GM19099 (cell line): ENCODE results near the gene CD4.
A peak's percentile ranks its signal among the peaks of the same experiment; 100 is the strongest.

Experiments used
- POLR2A ChIP-seq: IDR thresholded peaks from 3 replicates; pipeline ENCODE4 v1.6.1; 2011; ENCODE audit warnings: low read depth; ENCODE audit not compliant: insufficient read length; ENCODE audit errors: extremely low read depth

Gene CD4

DNA sequence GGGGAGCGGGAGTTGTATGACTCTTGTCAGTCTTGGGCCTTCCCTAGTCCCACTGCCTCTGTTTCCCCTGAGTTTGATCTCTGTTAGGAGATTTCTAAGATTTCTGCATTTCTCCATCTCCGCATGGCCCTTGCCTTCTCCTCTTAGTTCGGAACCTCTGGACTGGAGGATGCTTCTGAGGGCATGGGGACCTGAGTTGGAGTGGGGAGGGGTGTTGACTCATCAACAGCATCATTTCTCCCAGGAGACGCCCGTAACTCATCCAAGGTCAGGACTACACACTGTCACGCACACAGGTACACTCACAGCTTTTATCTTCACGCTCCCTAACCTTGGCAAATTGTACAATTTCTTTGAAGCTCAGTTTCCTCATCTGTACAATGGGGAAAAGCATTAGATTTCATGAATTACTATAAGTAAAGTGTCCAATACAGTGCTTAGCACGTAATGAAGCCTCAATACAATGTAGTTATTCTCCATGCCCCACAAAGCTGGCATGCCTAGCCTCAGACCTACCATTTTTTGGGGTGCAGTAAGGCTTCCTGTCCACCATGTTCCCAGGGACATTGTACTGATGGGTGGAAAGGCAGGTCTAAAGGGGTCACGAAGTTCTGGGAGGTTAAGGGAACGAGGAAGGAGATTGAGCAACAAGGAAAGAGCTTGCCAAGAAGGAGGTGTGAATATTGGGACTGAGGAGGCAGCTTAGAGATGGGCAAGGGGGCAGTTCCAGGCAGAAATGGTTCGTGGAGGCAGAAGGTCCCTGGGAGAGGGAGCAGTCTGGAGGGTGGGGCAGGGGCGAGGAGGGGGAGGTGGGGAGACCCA lies 17.6 kb upstream of the CD4 start:
- TF ChIP-seq POLR2A = no peak

DNA sequence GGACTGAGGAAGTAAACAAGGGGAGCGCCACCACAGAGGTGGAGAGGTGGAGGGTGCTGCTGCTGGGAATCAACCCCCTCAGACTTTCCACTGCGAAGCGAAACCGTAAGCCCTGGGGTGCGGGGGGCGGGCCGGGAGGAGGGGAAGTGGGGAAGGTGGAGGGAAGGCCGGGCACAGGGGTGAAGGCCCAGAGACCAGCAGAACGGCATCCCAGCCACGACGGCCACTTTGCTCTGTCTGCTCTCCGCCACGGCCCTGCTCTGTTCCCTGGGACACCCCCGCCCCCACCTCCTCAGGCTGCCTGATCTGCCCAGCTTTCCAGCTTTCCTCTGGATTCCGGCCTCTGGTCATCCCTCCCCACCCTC lies 17.0 kb upstream of the CD4 start, which contains the start of gene LAG3:
Gene LAG3, plus strand, starts transcription at position 190 of the 365 bp plus-strand sequence. CDS start 333 bp downstream, outside the sequence.
- TF ChIP-seq POLR2A = peak; percentile 42

DNA sequence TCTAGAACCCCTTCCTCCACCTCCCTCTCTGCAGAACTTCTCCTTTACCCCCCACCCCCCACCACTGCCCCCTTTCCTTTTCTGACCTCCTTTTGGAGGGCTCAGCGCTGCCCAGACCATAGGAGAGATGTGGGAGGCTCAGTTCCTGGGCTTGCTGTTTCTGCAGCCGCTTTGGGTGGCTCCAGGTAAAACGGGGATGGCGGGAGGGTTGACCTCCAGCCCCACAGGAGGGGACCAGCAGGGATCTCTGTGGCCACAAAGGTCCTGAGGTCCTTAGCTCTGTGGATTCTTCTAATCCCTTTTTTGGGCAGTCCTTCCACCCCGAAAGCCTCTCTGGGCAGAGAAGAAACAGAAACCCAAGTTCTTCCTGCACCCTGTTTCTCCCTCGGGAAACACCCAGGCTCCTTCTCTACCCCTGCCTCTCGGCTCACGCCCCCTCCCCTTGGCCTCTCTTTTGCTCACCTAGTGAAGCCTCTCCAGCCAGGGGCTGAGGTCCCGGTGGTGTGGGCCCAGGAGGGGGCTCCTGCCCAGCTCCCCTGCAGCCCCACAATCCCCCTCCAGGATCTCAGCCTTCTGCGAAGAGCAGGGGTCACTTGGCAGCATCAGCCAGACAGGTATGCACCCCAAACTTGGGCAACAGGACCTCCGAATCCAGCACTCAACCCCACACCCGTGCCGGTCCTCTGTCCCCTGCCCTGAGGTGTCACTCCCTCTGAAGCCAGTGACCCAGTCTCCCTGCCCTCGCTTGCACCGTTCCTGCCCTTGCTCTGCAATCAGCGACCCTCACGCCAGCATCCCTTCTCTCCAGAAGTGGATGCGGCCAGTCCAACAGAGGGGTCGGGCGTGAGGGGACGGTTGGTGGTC lies 16.4 kb upstream of the CD4 start:
- no peak for TF ChIP-seq POLR2A

DNA sequence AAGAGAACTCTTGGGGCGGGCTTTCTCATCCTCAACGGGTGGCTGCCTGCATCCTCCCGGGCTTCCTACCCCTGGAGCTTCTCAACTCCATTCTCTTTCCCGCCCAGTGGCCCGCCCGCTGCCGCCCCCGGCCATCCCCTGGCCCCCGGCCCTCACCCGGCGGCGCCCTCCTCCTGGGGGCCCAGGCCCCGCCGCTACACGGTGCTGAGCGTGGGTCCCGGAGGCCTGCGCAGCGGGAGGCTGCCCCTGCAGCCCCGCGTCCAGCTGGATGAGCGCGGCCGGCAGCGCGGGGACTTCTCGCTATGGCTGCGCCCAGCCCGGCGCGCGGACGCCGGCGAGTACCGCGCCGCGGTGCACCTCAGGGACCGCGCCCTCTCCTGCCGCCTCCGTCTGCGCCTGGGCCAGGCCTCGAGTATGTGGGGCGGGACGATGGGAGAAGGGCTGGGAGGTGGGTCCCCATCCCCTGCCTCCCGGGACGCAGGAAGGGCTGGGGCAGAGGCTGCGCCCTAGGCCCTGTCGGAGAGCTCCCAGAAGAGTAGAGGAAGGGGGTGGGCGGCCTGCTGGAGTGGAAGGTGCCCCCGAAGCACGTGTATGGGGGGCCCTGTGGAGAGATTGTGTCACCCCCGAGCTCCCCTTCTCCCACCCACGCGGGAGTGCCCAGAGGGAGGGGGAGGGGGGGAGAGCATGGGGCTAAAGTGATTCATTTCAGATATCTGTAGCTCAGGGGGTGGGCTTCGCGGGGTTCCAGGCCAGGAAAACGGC lies 15.6 kb upstream of the CD4 start:
- no peak for TF ChIP-seq POLR2A

DNA sequence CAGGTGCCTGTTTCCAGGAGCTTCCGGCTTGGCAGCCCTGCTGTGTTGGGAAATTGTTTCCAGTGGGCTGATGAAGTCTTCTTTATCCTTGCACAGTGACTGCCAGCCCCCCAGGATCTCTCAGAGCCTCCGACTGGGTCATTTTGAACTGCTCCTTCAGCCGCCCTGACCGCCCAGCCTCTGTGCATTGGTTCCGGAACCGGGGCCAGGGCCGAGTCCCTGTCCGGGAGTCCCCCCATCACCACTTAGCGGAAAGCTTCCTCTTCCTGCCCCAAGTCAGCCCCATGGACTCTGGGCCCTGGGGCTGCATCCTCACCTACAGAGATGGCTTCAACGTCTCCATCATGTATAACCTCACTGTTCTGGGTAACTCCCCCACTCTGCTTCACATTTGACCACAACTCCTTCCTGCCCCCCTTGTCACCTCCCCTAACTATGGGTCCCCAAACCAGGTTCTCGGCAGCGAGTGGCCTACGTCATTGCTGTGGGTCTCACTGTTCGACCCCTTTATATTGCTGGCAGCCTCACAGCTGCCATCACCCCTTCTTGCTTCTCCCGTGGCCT lies 14.7 kb upstream of the CD4 start:
- TF ChIP-seq POLR2A = no peak

DNA sequence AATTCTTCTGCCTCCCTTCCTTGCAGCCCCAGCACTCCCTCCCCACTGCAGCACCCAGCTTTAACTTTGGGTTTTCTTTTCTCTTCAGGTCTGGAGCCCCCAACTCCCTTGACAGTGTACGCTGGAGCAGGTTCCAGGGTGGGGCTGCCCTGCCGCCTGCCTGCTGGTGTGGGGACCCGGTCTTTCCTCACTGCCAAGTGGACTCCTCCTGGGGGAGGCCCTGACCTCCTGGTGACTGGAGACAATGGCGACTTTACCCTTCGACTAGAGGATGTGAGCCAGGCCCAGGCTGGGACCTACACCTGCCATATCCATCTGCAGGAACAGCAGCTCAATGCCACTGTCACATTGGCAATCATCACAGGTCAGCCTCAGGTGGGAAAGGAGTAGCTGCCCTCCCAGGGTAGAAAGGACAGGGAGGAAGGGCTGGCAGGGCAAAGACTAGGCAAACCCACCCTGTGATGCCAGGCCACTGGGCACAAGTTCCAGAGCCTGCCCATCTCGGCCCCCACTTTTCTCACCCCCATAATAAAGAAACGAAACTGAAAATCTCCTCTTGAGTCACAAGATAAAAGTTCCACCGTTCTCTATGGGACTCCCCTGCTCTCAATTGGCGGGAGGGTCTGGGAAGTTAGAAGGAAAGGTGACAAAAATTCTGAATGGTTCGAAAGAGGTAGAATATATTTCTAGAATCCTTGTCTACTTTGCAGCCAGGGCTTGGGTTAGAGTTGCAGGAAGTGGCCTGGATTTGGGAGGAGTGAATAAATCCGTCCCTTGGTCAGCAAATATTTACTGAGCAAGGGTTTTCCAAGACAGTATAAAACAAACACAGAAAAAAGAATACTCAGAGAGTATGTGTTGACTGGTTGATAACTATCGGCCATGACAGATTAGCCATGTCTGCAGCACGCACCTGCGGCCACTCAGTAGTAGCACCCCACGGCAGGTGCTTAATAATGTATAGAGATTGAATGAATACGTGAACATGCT lies 13.8 kb upstream of the CD4 start:
- no peak for TF ChIP-seq POLR2A

DNA sequence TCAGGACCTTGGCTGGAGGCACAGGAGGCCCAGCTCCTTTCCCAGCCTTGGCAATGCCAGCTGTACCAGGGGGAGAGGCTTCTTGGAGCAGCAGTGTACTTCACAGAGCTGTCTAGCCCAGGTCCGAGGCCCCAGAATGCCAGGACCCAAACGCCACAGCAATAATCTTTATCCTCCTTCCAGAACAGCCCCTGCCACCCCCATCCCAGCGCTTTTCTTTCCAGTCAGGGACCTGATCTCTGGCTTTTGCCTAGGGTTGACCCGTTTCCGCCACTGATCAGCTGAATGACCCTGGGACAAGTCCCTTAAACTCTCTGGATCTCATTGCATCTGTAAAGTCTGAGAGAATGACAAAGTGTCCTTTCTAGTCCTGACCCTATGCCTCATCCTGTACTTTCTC lies 11.9 kb upstream of the CD4 start:
- no peak for TF ChIP-seq POLR2A

DNA sequence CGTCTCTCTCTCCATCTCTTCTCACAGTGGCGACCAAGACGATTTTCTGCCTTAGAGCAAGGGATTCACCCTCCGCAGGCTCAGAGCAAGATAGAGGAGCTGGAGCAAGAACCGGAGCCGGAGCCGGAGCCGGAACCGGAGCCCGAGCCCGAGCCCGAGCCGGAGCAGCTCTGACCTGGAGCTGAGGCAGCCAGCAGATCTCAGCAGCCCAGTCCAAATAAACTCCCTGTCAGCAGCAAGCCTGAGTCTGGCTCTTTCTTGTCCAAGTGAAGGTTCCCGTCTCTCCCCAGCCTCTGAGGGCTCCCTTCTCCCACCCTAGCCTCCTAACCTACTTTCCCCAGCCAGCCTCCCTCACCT lies 11.1 kb upstream of the CD4 start:
- TF ChIP-seq POLR2A = no peak

DNA sequence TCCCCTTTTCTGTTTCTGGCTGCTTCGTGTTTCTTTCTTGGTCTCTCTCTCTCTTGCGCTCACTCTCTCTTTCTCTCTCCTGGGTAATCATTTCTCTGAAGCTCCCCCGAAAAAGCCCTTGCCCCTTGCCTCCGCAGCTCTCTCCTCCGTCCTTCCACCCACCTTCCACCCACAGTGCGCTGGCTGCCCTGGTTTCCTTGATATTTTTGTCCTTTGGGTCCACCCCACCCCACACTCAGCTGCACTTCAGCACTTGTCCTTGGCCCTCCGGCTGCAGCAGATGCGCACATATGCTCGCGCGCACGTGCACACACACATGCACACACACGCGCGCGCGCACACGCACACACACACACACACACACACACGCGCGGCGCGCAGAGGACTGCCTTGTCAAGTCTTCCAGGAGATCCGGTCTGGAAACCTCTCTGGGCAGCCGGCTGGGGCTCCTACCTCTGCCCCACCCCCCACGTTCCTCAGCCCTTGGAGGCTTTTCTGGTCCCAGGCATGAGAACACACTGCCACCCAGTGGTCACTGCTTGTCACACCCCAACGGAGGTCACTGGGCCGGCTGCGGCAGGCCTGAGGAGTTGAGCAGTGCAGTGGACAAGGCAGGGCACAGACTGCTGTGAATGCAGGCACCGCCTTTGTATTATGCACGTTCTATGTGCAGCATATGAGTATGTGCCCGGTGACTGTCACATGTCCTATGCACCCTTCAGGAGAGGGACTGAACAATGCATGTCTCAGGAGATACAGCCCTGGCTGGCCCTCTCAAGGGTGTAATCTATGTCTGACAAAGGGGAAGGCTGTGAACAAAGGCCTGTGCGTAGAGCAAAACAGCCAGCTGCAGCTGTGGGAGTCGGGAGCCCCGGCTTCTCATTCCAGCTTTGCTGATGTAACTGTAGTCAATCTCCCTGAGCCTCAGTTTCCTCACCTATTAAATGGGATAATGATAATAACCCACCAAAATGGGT lies 10.5 kb upstream of the CD4 start:
- no peak for TF ChIP-seq POLR2A

DNA sequence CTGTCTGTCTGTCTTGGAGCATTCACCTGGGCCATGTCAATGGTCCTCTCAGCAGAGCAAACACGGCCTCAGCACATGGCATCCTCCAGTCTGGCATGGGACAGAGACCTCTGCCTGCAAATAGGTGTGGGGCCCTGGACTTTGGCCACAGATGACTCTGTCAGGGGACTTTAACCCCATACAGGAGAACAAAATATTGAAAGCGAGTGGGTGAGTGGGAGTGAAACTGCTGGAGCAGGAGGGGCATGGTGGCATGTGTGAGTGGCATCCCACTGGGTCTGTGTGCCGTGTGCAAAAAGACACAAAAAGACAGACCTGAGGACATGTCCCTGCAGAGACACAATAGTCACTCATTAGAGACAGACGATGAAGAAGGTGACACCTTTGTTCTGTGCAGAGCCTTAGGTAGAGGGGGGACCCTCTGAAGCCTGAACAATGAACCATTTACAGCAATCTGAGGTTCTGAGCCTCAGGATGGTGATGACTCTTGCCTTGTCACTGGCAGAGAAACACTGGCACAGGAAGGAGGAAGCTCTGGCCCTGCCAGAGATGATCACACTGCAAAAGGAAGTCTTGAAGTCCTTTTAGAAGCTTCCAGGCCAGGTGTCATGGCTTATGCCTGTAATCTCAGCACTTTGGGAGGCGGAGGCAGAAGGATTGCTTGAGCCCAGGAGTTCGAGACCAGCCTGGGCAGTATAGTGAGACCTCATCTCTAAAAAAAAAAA lies 9.5 kb upstream of the CD4 start:
- no peak for TF ChIP-seq POLR2A

DNA sequence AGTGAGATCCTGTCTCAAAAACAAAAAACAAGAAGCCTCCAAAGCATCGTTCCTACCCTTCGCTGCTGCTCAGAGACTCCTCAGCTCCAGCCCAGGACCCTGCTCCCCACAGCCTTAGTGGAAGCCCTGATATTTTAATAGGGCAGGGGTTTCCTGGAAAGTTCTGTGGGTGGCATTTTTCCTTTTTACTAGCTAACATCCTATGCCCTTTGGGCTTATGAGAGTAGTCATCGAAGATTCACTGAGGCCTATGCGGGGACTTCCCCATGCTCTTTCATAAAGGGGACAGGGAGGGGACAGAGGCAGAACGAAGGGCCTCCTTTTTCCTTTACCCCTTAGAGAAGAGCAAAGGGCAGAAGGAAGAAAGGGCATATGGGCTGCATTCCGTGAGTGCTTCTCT lies 8.8 kb upstream of the CD4 start:
- no peak for TF ChIP-seq POLR2A

DNA sequence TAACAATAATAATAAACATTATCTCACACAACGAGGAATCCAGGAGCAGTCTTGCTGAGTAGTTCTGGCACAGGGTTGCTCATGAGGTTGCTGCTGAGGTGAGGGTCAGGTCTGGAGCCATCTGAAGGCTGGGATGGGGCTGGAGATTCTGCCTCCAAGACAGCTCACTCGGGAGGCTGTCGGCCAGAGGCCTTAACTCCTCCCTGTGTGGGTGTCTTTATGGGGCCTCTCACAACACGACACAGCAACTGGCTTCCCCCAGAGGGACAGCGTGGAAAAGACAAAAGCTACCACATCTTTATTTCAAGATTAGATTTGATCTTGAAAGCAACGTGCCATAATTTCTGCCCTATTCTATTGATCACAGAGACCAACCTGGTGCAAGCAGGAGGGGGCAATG lies 7.2 kb upstream of the CD4 start:
- no peak for TF ChIP-seq POLR2A
